Mesodermal cell (in vitro differentiated cells): Measurements from ENCODE around the gene RBMS2.
A peak's percentile ranks its signal among the peaks of the same experiment; 100 is the strongest.

Experiments
- H3K27ac ChIP-seq: 2 replicates; pipeline ENCODE4 v1.7.0; 2013; ENCODE audit warnings: mild to moderate bottlenecking, low read depth, low read length, moderate library complexity; ENCODE audit not compliant: severe bottlenecking
- H3K36me3 ChIP-seq: 2 replicates; pipeline ENCODE4 v1.7.1; 2013; ENCODE audit warnings: mild to moderate bottlenecking, low read length, moderate library complexity; ENCODE audit not compliant: control insufficient read depth, insufficient read depth
- H3K4me1 ChIP-seq: one replicate; pipeline ENCODE4 v1.7.1; 2013; ENCODE audit warnings: mild to moderate bottlenecking, low read length; ENCODE audit not compliant: insufficient read depth, control insufficient read depth, poor library complexity, severe bottlenecking
- H3K4me3 ChIP-seq: 2 replicates; pipeline ENCODE4 v1.7.0; 2013; ENCODE audit warnings: low read length, control low read depth, mild to moderate bottlenecking; ENCODE audit not compliant: insufficient read depth, poor library complexity, severe bottlenecking; ENCODE audit errors: extremely low read depth
- H3K9me3 ChIP-seq: 2 replicates; pipeline ENCODE4 v1.7.1; 2013; ENCODE audit warnings: mild to moderate bottlenecking, low read length, moderate library complexity; ENCODE audit not compliant: control insufficient read depth
- WGBS, 2 experiments: methylation state at CpG; one replicate each; pipeline ENCODE4 v1.1.5; 2013; ENCODE audit warnings: missing lambda C conversion rate in 2 of 2; ENCODE audit not compliant: insufficient coverage in 2 of 2; 5-methylcytosine and 5-hydroxymethylcytosine counted together

Gene RBMS2

GRCh38 chr12:56641219-56641618 is 119.6 kb downstream of the RBMS2 start:
- Histone ChIP-seq H3K4me1 (peaks cover 3% of the 10 kb centered on the region), H3K36me3 (peaks cover 74% of the 10 kb centered on the region), H3K4me3 (no peak overlapping the region), H3K9me3 (no peaks in the 10 kb centered on the region), H3K27ac (no peak overlapping the region)
- WGBS, 2 experiments: 93 to 100% methylated on average over 2 of the region's 6 CpGs

- no peaks in the 10 kb centered on the region for H3K9me3 ChIP-seq
- H3K4me1 ChIP-seq: peaks cover 6% of the 10 kb centered on the region
- H3K36me3 ChIP-seq: peaks cover 52% of the 10 kb centered on the region
- peak overlapping the region; percentile 98 for H3K4me3 ChIP-seq
- 88 to 94% methylated on average over 2 of the region's 4 CpGs for WGBS, 2 experiments
- H3K27ac ChIP-seq: no peak overlapping the region
Measured at GRCh38 chr12:56644654-56645053, 123.0 kb downstream of the RBMS2 start.

- Histone ChIP-seq H3K9me3 (no peaks in the 10 kb centered on the region), H3K4me3 (peak overlapping the region; percentile 98), H3K4me1 (peaks cover 6% of the 10 kb centered on the region), H3K27ac (peak overlapping the region; percentile 58), H3K36me3 (peaks cover 46% of the 10 kb centered on the region)
- WGBS, 2 experiments: 0 to 1% methylated on average over 23 to 29 of the region's 29 CpGs
Measured at GRCh38 chr12:56645201-56645716, 123.6 kb downstream of the RBMS2 start.
